Breast epithelium (tissue), 4 donors: ENCODE measurements around the gene RDH13. TPM values are rescaled to one million over a fixed set of nuclear protein-coding genes. Genes with fewer than 3 reads are reported as not detected.

Experiments
- DNase-seq, 2 donors: peaks; one replicate each; pipeline ENCODE4 v3.0.0-alpha.2; 2019; ENCODE audit warnings: low spot score in 2 of 2
- H3K27ac ChIP-seq, 2 donors: fragments of 200-600 bp; sonication (generic) in 1 of 2; one replicate each; pipeline ENCODE4 v1.5.1; 2016 to 2019; ENCODE audit warnings: mild to moderate bottlenecking in 1 of 2
- H3K27me3 ChIP-seq, 2 donors: fragments of 200-600 bp; sonication (generic) in 1 of 2; one replicate each; pipeline versions ENCODE4 v1.5.1 to v1.6.0; 2017 to 2019; ENCODE audit warnings: control low read depth in 1 of 2, mild to moderate bottlenecking in 1 of 2
- H3K36me3 ChIP-seq: fragments of 200-600 bp; one replicate; pipeline ENCODE4 v1.5.1; 2019
- H3K4me1 ChIP-seq, 2 donors: fragments of 200-600 bp; sonication (generic); one replicate each; pipeline ENCODE4 v1.5.1; 2016 to 2019; ENCODE audit warnings: control low read depth in 1 of 2
- H3K4me3 ChIP-seq, 3 donors: fragments of 200-600 bp; sonication (generic); 1 replicate in 2 of 3; 2 replicates in 1 of 3; pipeline ENCODE4 v1.5.1; 2016 to 2019; ENCODE audit warnings: mild to moderate bottlenecking in 3 of 3, moderate library complexity in 2 of 3
- H3K9me3 ChIP-seq, 2 donors: fragments of 200-600 bp; sonication (generic) in 1 of 2; one replicate each; pipeline ENCODE4 v1.5.1; 2016 to 2019; ENCODE audit warnings: control low read depth in 1 of 2
- CTCF ChIP-seq, 3 donors: fragments of 450-650 bp; IDR thresholded peaks; one replicate each; pipeline ENCODE4 v1.5.1; 2016 to 2017; ENCODE audit warnings: antibody characterized with exemption in 3 of 3, mild to moderate bottlenecking in 3 of 3, moderate library complexity in 3 of 3
- POLR2A ChIP-seq: fragments of 450-650 bp; IDR thresholded peaks from one replicate; pipeline ENCODE4 v1.6.1; 2016; ENCODE audit warnings: antibody characterized with exemption, mild to moderate bottlenecking, moderate library complexity
- POLR2AphosphoS5 ChIP-seq, 3 donors: sonication (generic); formaldehyde crosslinking; IDR thresholded peaks; one replicate each; pipeline ENCODE4 v1.6.1; 2017; ENCODE audit warnings: antibody characterized with exemption in 3 of 3
- intact Hi-C: fragments of 100-400 bp; cut with DNase I; formaldehyde crosslinking; loops from one replicate; pipeline ENCODE4 v1.15.1; 2023; ENCODE audit warnings: low total_unique reads
- total RNA-seq, 3 donors: library from RNA; depleted of rRNA; stranded (reverse); fragments of >200 nt; gene quantifications; one replicate each; pipeline ENCODE4 v1.1.0, GENCODE V29; 2016

RDH13 gene
- total RNA-seq, 3 donors from 2014 or later: 11.4 to 33.4 (median 22.3) TPM

GRCh38 chr19:55082020-55082851 is 19.3 kb upstream of the RDH13 start:
- H3K36me3 ChIP-seq: no peaks in the 10 kb centered on the region
- H3K27ac ChIP-seq: no peak overlapping the region
- H3K4me1 ChIP-seq: peaks cover 0 to 6% of the 10 kb centered on the region in 2 donors
- TF ChIP-seq POLR2A (no peak), CTCF (IDR thresholded peaks at IDR 0.05) (no peak), POLR2AphosphoS5 (IDR thresholded peaks at IDR 0.05) (no peak)
- H3K27me3 ChIP-seq: peaks cover 4 to 17% of the 10 kb centered on the region in 2 donors
- DNase-seq: no peak
- H3K9me3 ChIP-seq: no peaks in the 10 kb centered on the region
- intact Hi-C loops: no loop called here
- peak overlapping the region in 2 of 3 donors; percentile 59 to 77 for H3K4me3 ChIP-seq

DNA sequence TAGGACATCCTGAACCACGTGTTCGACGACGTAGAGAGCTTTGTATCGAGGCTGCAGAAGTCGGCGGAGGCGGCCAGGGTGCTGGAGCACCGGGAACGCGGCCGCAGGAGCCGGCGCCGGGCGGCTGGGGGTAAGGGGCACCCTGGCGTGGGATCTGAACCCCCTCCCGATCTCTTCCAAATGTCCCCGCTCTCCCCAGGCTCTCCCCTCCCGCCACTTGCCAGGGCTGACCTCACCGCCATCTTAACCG is 18.7 kb upstream of the RDH13 start:
- peak overlapping the region in 2 of 3 donors; percentile 59 to 77 for H3K4me3 ChIP-seq
- intact Hi-C loops: no loop called here
- TF ChIP-seq CTCF (IDR thresholded peaks at IDR 0.05) (no peak), POLR2AphosphoS5 (IDR thresholded peaks at IDR 0.05) (no peak)
- peaks cover 4 to 17% of the 10 kb centered on the region in 2 donors for H3K27me3 ChIP-seq
- no peak overlapping the region for H3K27ac ChIP-seq
- no peaks in the 10 kb centered on the region for H3K36me3 ChIP-seq
- H3K9me3 ChIP-seq: no peaks in the 10 kb centered on the region
- peaks cover 0 to 6% of the 10 kb centered on the region in 2 donors for H3K4me1 ChIP-seq
- DNase-seq: no peak

DNA sequence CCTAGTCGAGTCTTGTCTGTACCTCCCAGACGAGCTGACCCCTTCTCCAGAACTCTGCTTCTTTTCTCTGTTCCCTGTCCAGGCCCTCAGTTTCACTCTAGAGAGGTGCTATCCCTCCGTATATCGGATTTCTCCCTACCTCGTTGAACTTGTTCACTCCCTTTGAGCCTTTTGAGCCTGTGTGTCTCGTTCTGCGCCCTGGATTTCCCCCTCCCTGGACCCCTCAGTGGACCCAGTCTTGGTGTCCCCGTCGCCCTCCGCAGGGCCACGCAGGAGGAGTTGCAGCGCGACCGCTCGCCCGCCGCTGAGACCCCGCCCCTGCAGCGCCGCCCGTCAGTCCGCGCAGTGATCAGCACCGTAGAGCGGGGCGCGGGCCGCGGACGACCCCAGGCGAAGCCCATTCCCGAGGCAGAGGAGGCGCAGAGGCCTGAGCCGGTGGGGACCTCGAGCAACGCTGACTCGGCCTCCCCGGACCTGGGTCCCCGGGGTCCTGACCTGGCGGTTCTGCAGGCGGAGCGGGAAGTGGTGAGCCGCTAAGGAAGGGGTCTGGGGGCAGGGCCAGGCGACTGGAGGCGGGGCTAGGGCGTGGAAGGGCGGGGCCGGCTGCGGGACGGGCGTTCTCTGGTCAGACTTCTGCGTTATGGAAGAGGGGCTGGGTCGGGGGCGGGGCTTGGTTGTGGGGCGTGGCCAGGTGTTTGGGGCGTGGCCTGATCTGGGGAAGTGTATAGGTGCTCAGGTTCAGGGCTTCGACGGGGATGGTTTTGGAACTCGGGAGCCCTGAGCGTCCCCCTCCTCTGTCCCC is 18.2 kb upstream of the RDH13 start:
- H3K27me3 ChIP-seq: peaks cover 4 to 17% of the 10 kb centered on the region in 2 donors
- H3K27ac ChIP-seq: peak overlapping the region; percentile 69 to 79

GRCh38 chr19:55080121-55080967 is 17.4 kb upstream of the RDH13 start:
- no peaks in the 10 kb centered on the region for H3K4me1 ChIP-seq
- H3K36me3 ChIP-seq: no peaks in the 10 kb centered on the region
- intact Hi-C loops: no loop called here

More for the DNA sequence above, 18.2 kb upstream of the RDH13 start:
- no peaks in the 10 kb centered on the region for H3K36me3 ChIP-seq
- DNase-seq: peak; percentile 74 to 80
- no peaks in the 10 kb centered on the region for H3K9me3 ChIP-seq
- TF ChIP-seq POLR2A (no peak), POLR2AphosphoS5 (IDR thresholded peaks at IDR 0.05) (no peak), CTCF (IDR thresholded peaks at IDR 0.05) (no peak)
- peak overlapping the region; percentile 34 to 77 (median 59) for H3K4me3 ChIP-seq
- H3K4me1 ChIP-seq: peaks cover 0 to under 1% of the 10 kb centered on the region in 2 donors
- intact Hi-C loops: no loop called here

More at GRCh38 chr19:55080121-55080967, 17.4 kb upstream of the RDH13 start:
- Histone ChIP-seq H3K9me3 (no peaks in the 10 kb centered on the region), H3K27me3 (peaks cover 4 to 17% of the 10 kb centered on the region in 2 donors), H3K27ac (peak overlapping the region; percentile 69 to 79), H3K4me3 (peak overlapping the region; percentile 34 to 77 (median 59))
- peak; percentile 73 to 77 for DNase-seq
- no peak for TF ChIP-seq POLR2A
- TF ChIP-seq POLR2AphosphoS5 (IDR thresholded peaks at IDR 0.05): no peak
- no peak for TF ChIP-seq CTCF (IDR thresholded peaks at IDR 0.05)
